HG03108 (cell line): ENCODE results near the gene SFXN1.

Source experiments
- ATAC-seq: cut with Tn5 transposase; IDR thresholded peaks from one replicate; pipeline ENCODE4 v1.9.1; 2021; ENCODE audit warnings: moderate library complexity; ENCODE audit not compliant: unreplicated experiment

SFXN1 gene

GRCh38 chr5:175535796-175536195, 57.4 kb downstream of the SFXN1 start:
- ATAC-seq = no peak

- ATAC-seq = no peak
Measured at GRCh38 chr5:175538576-175538975, 60.2 kb downstream of the SFXN1 start.

- ATAC-seq = no peak
Measured at GRCh38 chr5:175539936-175540335, 61.6 kb downstream of the SFXN1 start.

- ATAC-seq = no peak
Measured at GRCh38 chr5:175541264-175541663, 62.9 kb downstream of the SFXN1 start.

- ATAC-seq = no peak
Measured at GRCh38 chr5:175542232-175542965, 64.0 kb downstream of the SFXN1 start.

GRCh38 chr5:175542966-175543235, 64.5 kb downstream of the SFXN1 start:
- no peak for ATAC-seq

- ATAC-seq = no peak
Measured at GRCh38 chr5:175544108-175544511, 65.8 kb downstream of the SFXN1 start.

GRCh38 chr5:175544586-175544985, 66.2 kb downstream of the SFXN1 start:
- no peak for ATAC-seq

GRCh38 chr5:175547842-175548241, 69.5 kb downstream of the SFXN1 start:
- ATAC-seq = no peak

GRCh38 chr5:175548626-175549311, 70.4 kb downstream of the SFXN1 start:
- no peak for ATAC-seq

GRCh38 chr5:175550055-175550805, 71.9 kb downstream of the SFXN1 start:
- no peak for ATAC-seq

- ATAC-seq = no peak
Measured at GRCh38 chr5:175551266-175551665, 72.9 kb downstream of the SFXN1 start.

GRCh38 chr5:175554296-175554695, 75.9 kb downstream of the SFXN1 start:
- ATAC-seq = no peak

GRCh38 chr5:175555168-175555785, 76.9 kb downstream of the SFXN1 start:
- no peak for ATAC-seq

GRCh38 chr5:175556794-175557193, 78.4 kb downstream of the SFXN1 start:
- ATAC-seq = no peak

- ATAC-seq = no peak
Measured at GRCh38 chr5:175557778-175558177, 79.4 kb downstream of the SFXN1 start.

- ATAC-seq = no peak
Measured at GRCh38 chr5:175558801-175559480, 80.6 kb downstream of the SFXN1 start.

GRCh38 chr5:175560011-175560410, 81.7 kb downstream of the SFXN1 start:
- no peak for ATAC-seq

GRCh38 chr5:175561085-175561484, 82.7 kb downstream of the SFXN1 start:
- no peak for ATAC-seq

GRCh38 chr5:175564716-175565115, 86.4 kb downstream of the SFXN1 start:
- ATAC-seq = no peak

GRCh38 chr5:175566697-175567096, 88.3 kb downstream of the SFXN1 start:
- ATAC-seq = no peak
